GM18499 (cell line): Measurements from ENCODE around the gene SPATS2L.

Experiments used
- ATAC-seq: cut with Tn5 transposase; IDR thresholded peaks from one replicate; pipeline ENCODE4 v1.9.1; 2021; ENCODE audit warnings: moderate number of reproducible peaks; ENCODE audit not compliant: insufficient read depth, unreplicated experiment

Gene SPATS2L

GRCh38 chr2:200484934-200485333 lies 178.4 kb downstream of the SPATS2L start:
- no peak for ATAC-seq

- ATAC-seq, result no peak
Observed at GRCh38 chr2:200486529-200486928, 180.0 kb downstream of the SPATS2L start.

- no peak for ATAC-seq
Observed at GRCh38 chr2:200488169-200488568, 181.7 kb downstream of the SPATS2L start.

- no peak for ATAC-seq
Observed at GRCh38 chr2:200490001-200490400, 183.5 kb downstream of the SPATS2L start.

GRCh38 chr2:200492656-200493055 lies 186.2 kb downstream of the SPATS2L start:
- no peak for ATAC-seq

GRCh38 chr2:200494048-200494447 lies 187.6 kb downstream of the SPATS2L start:
- no peak for ATAC-seq

GRCh38 chr2:200496696-200497095 lies 190.2 kb downstream of the SPATS2L start:
- no peak for ATAC-seq

GRCh38 chr2:200498402-200499162 lies 192.1 kb downstream of the SPATS2L start:
- ATAC-seq, result no peak

- ATAC-seq, result no peak
Observed at GRCh38 chr2:200502196-200502595, 195.7 kb downstream of the SPATS2L start.

- no peak for ATAC-seq
Observed at GRCh38 chr2:200506679-200507078, 200.2 kb downstream of the SPATS2L start.

- no peak for ATAC-seq
Observed at GRCh38 chr2:200507179-200507578, 200.7 kb downstream of the SPATS2L start.

- ATAC-seq, result no peak
Observed at GRCh38 chr2:200509235-200509611, 202.7 kb downstream of the SPATS2L start.

- peak; percentile 84 for ATAC-seq
Observed at GRCh38 chr2:200509612-200510433, 203.3 kb downstream of the SPATS2L start, which contains the start of gene KCTD18. KCTD18 (minus strand) TSS chr2:200510068; CDS start chr2:200507016, 3,052 bp downstream.

GRCh38 chr2:200515155-200515554 lies 208.7 kb downstream of the SPATS2L start:
- ATAC-seq, result no peak

GRCh38 chr2:200523158-200523557 lies 216.7 kb downstream of the SPATS2L start:
- no peak for ATAC-seq

- no peak for ATAC-seq
Observed at GRCh38 chr2:200523604-200524003, 217.1 kb downstream of the SPATS2L start.

- no peak for ATAC-seq
Observed at GRCh38 chr2:200525066-200525465, 218.6 kb downstream of the SPATS2L start.

- ATAC-seq, result no peak
Observed at GRCh38 chr2:200525551-200525881, 219.0 kb downstream of the SPATS2L start.

GRCh38 chr2:200525882-200526651 lies 219.6 kb downstream of the SPATS2L start, which contains the start of gene SGO2:
SGO2 (plus strand) TSS chr2:200526207; CDS start chr2:200532976, 6,769 bp downstream.
- ATAC-seq, result peak; percentile 98

- ATAC-seq, result no peak
Observed at GRCh38 chr2:200528228-200528627, 221.7 kb downstream of the SPATS2L start.
